ENCODE data around the gene DCTN5.

DNA sequence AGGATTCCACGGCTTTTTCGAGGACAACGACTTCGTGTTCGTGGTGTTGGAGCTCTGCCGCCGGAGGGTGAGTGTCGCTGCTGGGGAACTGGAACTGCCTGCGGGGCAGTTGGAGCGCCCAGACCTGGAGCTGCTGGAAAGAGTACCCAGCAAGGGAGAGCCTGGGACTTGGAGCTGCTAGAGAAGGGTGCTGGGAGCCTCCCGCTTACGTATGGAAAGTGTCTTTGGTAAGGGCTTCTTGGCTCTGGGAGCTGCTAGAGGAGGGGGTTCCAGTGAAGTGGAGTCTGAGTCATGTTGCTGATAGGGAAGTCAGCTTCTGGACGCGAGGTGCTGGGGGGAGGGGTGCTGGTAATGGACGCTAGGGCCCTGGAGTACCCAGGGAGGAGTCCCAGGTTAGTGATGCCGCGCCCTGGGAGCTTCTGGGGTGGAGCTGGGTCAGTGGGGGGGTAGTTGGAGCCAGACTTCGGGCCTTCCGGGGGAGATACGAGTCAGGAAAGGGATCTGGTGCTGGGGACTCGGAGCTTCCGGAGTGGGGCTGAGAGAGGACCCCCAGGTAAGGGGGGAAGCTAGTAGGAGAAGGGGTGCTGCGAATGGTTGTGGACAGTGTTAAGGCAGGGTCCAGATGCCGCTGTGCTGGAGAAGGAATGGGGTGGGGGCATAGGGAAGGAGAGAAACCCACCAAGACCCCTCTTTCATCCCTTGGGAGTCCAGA, 38.2 kb downstream of the DCTN5 start:
- TF ChIP-seq GATA3 (IDR thresholded peaks at IDR 0.05; ENCODE audit: low read depth, low read length) (no peak), GATA2 (IDR thresholded peaks at IDR 0.05; ENCODE audit: low read depth, low read length) (no peak)

Data from SH-SY5Y (cell line).